ENCODE results near the gene ECM1. TPM values are rescaled to one million over a fixed set of nuclear protein-coding genes. Genes with fewer than 3 reads are reported as not detected.

The ECM1 gene
- total and polyA plus RNA-seq, 7 donors, result 1.8 to 8.5 (median 3.6) TPM

GRCh38 chr1:150562446-150563339 lies 54.8 kb downstream of the ECM1 start:
- DNase-seq, result peak in 1 of 2 donors; percentile 69
- 2 to 3% (median 3%) methylated on average over 4 of the region's 4 CpGs for WGBS, 3 donors
- H3K9me3 ChIP-seq, result no peaks in the 10 kb centered on the region
- peak overlapping the region; percentile 100 for H3K27ac ChIP-seq
- peak in 1 of 4 donors; percentile 11 for ATAC-seq
- H3K36me3 ChIP-seq (ENCODE audit: insufficient read depth in 1 of 2, low read depth in 1 of 2), result peaks cover 0 to 6% of the 10 kb centered on the region in 2 donors
- H3K4me1 ChIP-seq, result peaks cover 73% of the 10 kb centered on the region
- H3K4me3 ChIP-seq, result peak overlapping the region; percentile 71
- TF ChIP-seq, protein P1, sequence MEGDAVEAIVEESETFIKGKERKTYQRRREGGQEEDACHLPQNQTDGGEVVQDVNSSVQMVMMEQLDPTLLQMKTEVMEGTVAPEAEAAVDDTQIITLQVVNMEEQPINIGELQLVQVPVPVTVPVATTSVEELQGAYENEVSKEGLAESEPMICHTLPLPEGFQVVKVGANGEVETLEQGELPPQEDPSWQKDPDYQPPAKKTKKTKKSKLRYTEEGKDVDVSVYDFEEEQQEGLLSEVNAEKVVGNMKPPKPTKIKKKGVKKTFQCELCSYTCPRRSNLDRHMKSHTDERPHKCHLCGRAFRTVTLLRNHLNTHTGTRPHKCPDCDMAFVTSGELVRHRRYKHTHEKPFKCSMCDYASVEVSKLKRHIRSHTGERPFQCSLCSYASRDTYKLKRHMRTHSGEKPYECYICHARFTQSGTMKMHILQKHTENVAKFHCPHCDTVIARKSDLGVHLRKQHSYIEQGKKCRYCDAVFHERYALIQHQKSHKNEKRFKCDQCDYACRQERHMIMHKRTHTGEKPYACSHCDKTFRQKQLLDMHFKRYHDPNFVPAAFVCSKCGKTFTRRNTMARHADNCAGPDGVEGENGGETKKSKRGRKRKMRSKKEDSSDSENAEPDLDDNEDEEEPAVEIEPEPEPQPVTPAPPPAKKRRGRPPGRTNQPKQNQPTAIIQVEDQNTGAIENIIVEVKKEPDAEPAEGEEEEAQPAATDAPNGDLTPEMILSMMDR (IDR thresholded peaks at IDR 0.05), result no peak
- H3K27me3 ChIP-seq (ENCODE audit: insufficient read depth in 3 of 3, low read length in 2 of 3), result no peaks in the 10 kb centered on the region
- intact Hi-C loops (cut with DNase I), result loop anchor here in 1 of 2 donors (10.0 kb wide), 1 partner anchor 132 kb away; the partner anchor contains the start of gene GOLPH3L

Other genes starting within 250 kb of the ECM1 start
- gene APH1A, start 239.1 kb upstream of the ECM1 start, total RNA-seq, result 10 to 100 TPM; 33.1 to 69.3 (median 51.1) TPM
- 10 to 100 TPM; 48.5 to 91.5 (median 69.7) TPM for gene APH1A, start 239.1 kb upstream of the ECM1 start, polyA plus RNA-seq
- gene C1orf54, start 235.3 kb upstream of the ECM1 start, total RNA-seq, result 1 to 10 TPM; 4.7 to 7.6 (median 6.1) TPM
- 1 to 10 TPM; 6.4 to 7.0 (median 6.8) TPM for gene C1orf54, start 235.3 kb upstream of the ECM1 start, polyA plus RNA-seq
- gene CIART, start 225.6 kb upstream of the ECM1 start, total RNA-seq, result 10 to 100 TPM in 3 of 4 donors, 1 to 10 TPM in 1; 6.2 to 23.4 (median 14.5) TPM
- gene CIART, start 225.6 kb upstream of the ECM1 start, polyA plus RNA-seq, result 10 to 100 TPM in 2 of 3 donors, 1 to 10 TPM in 1; 1.6 to 11.7 (median 11.6) TPM
- 10 to 100 TPM; 50.1 to 55.0 (median 53.2) TPM for gene MRPS21, start 214.2 kb upstream of the ECM1 start, total RNA-seq
- 10 to 100 TPM; 53.4 to 87.8 (median 55.6) TPM for gene MRPS21, start 214.2 kb upstream of the ECM1 start, polyA plus RNA-seq
- gene PRPF3, start 186.6 kb upstream of the ECM1 start, total RNA-seq, result 10 to 100 TPM; 20.4 to 35.9 (median 22.2) TPM
- gene PRPF3, start 186.6 kb upstream of the ECM1 start, polyA plus RNA-seq, result 10 to 100 TPM; 16.1 to 39.0 (median 24.1) TPM
- 10 to 100 TPM; 18.5 to 33.7 (median 29.7) TPM for gene RPRD2, start 144.0 kb upstream of the ECM1 start, total RNA-seq
- gene RPRD2, start 144.0 kb upstream of the ECM1 start, polyA plus RNA-seq, result 10 to 100 TPM in 1 of 3 donors, 1 to 10 TPM in 2; 5.0 to 22.1 (median 8.9) TPM
- gene TARS2, start 20.7 kb upstream of the ECM1 start, total RNA-seq, result 10 to 100 TPM; 20.8 to 44.5 (median 32.9) TPM
- 10 to 100 TPM in 2 of 3 donors, 1 to 10 TPM in 1; 9.6 to 24.0 (median 13.5) TPM for gene TARS2, start 20.7 kb upstream of the ECM1 start, polyA plus RNA-seq
- gene FALEC, start 7.6 kb downstream of the ECM1 start, total RNA-seq, result not detected
- gene FALEC, start 7.6 kb downstream of the ECM1 start, polyA plus RNA-seq, result 1 to 10 TPM in 1 of 3 donors, under 1 TPM in 2; 0.38 to 1.2 (median 0.39) TPM
- 100 to 1,000 TPM in 1 of 4 donors, 10 to 100 TPM in 3; 17.1 to 109 (median 31.6) TPM for gene ADAMTSL4, start 41.3 kb downstream of the ECM1 start, total RNA-seq
- 10 to 100 TPM in 2 of 3 donors, 1 to 10 TPM in 1; 7.4 to 32.6 (median 20.4) TPM for gene ADAMTSL4, start 41.3 kb downstream of the ECM1 start, polyA plus RNA-seq
- 100 to 1,000 TPM; 101 to 192 (median 129) TPM for gene MCL1, start 71.5 kb downstream of the ECM1 start, total RNA-seq
- 100 to 1,000 TPM in 2 of 3 donors, 10 to 100 TPM in 1; 97.2 to 179 (median 108) TPM for gene MCL1, start 71.5 kb downstream of the ECM1 start, polyA plus RNA-seq
- gene ENSA, start 121.5 kb downstream of the ECM1 start, total RNA-seq, result 100 to 1,000 TPM; 120 to 196 (median 162) TPM
- gene ENSA, start 121.5 kb downstream of the ECM1 start, polyA plus RNA-seq, result 100 to 1,000 TPM in 2 of 3 donors, 10 to 100 TPM in 1; 76.7 to 199 (median 130) TPM
- 10 to 100 TPM; 12.0 to 22.4 (median 13.6) TPM for gene GOLPH3L, start 189.0 kb downstream of the ECM1 start, total RNA-seq
- gene GOLPH3L, start 189.0 kb downstream of the ECM1 start, polyA plus RNA-seq, result 10 to 100 TPM in 2 of 3 donors, 1 to 10 TPM in 1; 6.6 to 27.5 (median 11.5) TPM
- gene HORMAD1, start 212.8 kb downstream of the ECM1 start, total RNA-seq, result under 1 TPM in 1 of 4 donors, not detected in 3; 0.48 TPM
- not detected for gene HORMAD1, start 212.8 kb downstream of the ECM1 start, polyA plus RNA-seq